Activated gamma-delta T cell (primary cell): ENCODE data around the gene RASSF1.
"Not testable (repeated sequence)": the region's sequence is repeated elsewhere in the genome, so short reads cannot be mapped to it uniquely, and the experiment has no call there.

Experiments used
- DNase-seq: peaks from one replicate; lab custom pipeline; 2025; lab: John Stamatoyannopoulos, UW

Gene RASSF1

DNA sequence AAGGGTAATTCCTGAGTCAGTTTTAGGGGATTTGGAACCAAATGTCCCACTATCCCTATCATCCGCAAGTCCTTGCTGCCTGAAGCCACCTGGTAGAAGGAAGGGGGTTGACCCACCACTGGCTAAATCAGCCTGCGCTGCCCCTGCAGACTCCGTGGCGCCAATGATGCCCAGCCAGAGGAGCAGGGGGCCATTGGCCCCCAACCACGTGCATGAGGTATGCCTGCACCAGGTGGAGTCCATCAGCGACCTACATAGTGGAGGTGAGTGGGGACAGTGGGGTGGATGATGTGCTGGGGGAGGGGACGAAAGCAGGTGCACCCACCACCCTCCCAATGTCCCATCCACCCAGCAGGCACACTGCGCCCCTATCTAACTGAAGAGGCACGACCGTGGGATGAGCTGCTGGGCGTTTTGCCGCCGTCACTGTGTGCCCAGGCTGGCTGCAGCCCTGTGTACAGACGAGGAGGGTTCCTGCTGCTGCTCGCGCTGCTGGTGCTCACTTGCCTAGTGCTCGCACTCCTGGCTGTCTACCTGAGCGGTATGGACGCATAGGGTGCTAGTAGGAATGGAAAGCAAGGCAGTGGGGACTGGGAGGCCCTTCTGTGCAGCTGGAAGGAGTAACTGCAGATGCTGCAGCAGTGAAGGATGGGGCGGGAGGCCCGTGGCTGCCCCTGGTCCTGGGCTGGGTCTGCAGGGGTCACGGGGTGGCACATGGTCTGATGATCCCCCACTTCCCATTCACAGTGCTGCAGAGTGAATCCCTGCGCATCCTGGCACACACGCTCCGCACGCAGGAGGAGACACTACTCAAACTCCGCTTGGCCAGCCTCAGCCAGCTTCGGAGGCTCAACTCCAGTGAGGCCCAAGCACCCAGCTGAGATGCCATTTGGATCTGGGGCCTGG lies 54.1 kb downstream of the RASSF1 start:
- DNase-seq: no peak

DNA sequence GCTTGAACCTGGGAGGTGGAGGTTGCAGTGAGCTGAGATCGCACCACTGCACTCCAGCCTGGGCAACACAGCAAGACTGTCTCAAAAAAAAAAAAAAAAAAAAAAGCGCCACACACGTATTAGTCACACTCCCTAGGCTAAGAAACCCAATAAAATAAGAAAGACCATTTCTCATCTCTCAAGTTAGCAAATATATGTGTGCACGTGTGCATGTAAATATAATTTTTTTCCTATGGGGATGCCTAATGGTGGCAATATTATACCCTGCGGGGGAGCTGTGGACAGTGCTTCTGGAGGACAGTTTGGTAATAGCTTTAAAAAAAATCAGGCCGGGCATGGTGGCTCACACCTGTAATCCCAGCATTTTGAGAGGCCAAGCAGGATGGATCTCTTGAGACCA lies 56.5 kb downstream of the RASSF1 start:
- not testable (repeated sequence) for DNase-seq
